Fibroblast of the aortic adventitia (primary cell): ENCODE measurements around the gene GRM7. TPM values are rescaled to one million over a fixed set of nuclear protein-coding genes. Genes with fewer than 3 reads are reported as not detected.

Experiments used
- DNase-seq: peaks from one replicate; pipeline ENCODE4 v3.0.0-alpha.2; 2010; ENCODE audit warnings: low read depth
- H3K4me3 ChIP-seq: 2 replicates; pipeline ENCODE4 v1.5.1; 2011; ENCODE audit warnings: low read depth, mild to moderate bottlenecking, control low read depth, low read length, moderate library complexity
- total RNA-seq: library from RNA; depleted of rRNA; stranded (reverse); fragments of >200 nt; gene quantifications from 2 replicates; pipeline ENCODE4 v1.2.3, GENCODE V29; 2012; ENCODE audit warnings: low replicate concordance
- TF ChIP-seq, protein P1 (sequence below): IDR thresholded peaks from 2 replicates; pipeline ENCODE4 v1.5.1; 2011; ENCODE audit warnings: mild to moderate bottlenecking, low read length, control low read depth, inconsistent platforms; ENCODE audit not compliant: insufficient read depth

GRM7 gene
- total RNA-seq, 1 donor: 0.09 TPM

DNA sequence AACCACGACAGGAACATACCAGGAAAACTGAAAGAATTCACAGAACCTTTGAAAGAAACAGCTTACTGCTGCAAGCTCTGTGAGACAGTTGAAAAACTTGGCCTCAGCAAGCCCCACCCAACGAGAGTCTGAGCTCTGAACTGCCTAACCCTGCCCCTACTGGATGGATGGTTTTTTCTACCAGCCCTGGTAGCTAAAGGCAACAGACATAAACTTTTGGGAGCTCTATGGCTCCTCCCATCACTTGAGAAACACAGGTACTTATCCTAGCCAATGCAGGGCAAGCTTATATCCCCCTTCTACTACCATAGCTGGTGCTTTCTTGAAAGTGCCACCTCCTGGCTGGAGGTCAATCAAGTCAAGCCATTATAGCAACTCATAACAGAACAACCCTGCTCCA, 471.8 kb downstream of the GRM7 start:
- TF ChIP-seq, protein P1, sequence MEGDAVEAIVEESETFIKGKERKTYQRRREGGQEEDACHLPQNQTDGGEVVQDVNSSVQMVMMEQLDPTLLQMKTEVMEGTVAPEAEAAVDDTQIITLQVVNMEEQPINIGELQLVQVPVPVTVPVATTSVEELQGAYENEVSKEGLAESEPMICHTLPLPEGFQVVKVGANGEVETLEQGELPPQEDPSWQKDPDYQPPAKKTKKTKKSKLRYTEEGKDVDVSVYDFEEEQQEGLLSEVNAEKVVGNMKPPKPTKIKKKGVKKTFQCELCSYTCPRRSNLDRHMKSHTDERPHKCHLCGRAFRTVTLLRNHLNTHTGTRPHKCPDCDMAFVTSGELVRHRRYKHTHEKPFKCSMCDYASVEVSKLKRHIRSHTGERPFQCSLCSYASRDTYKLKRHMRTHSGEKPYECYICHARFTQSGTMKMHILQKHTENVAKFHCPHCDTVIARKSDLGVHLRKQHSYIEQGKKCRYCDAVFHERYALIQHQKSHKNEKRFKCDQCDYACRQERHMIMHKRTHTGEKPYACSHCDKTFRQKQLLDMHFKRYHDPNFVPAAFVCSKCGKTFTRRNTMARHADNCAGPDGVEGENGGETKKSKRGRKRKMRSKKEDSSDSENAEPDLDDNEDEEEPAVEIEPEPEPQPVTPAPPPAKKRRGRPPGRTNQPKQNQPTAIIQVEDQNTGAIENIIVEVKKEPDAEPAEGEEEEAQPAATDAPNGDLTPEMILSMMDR: no peak
- no peak for DNase-seq
- no peak overlapping the region for H3K4me3 ChIP-seq

GRCh38 chr3:7333125-7333524, 472.2 kb downstream of the GRM7 start:
- H3K4me3 ChIP-seq: no peak overlapping the region
- TF ChIP-seq, protein P1: no peak
- DNase-seq: no peak

DNA sequence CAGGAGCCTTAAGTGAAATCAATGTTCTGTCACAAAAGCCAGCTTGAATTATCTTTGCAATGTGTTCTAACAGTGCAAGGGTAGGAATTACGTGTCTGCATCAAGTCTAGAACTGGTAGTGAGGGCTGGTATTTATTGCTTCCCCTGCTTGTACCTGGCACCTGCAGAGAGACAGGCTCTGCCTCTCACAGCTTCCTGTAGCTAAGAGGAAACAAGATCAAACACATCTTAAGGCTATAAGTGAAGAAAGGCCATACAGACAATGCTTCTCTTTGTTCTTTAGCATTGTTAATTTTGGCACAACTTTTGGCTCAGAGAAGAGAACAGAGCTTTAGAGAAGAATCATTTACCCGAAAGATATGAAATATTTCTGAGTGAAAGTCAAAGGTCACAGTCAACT, 479.9 kb downstream of the GRM7 start:
- no peak for DNase-seq
- TF ChIP-seq, protein P1: no peak
- H3K4me3 ChIP-seq: no peak overlapping the region

- no peak overlapping the region for H3K4me3 ChIP-seq
- TF ChIP-seq, protein P1: no peak
- no peak for DNase-seq
Observed at GRCh38 chr3:7346364-7346763, 485.4 kb downstream of the GRM7 start.

DNA sequence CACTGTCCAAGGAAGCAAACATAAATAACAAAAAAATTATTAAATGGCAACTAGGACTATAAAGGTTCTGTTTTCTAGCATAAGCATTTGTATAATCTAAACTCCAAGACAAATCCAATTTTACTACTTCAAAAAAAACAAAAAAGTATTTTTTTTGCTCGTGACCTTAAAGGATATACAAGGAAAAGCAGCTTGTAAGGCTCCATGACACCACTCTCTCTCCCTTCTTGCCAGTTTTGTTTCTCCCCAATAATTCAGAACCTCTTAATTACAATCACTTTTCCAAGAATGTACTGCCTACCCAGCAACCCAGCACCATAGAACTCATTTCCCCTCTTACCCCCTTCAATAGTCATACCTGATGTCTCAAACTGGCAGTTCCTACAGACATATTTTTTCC, 496.2 kb downstream of the GRM7 start:
- DNase-seq: no peak
- TF ChIP-seq, protein P1: no peak
- no peak overlapping the region for H3K4me3 ChIP-seq

DNA sequence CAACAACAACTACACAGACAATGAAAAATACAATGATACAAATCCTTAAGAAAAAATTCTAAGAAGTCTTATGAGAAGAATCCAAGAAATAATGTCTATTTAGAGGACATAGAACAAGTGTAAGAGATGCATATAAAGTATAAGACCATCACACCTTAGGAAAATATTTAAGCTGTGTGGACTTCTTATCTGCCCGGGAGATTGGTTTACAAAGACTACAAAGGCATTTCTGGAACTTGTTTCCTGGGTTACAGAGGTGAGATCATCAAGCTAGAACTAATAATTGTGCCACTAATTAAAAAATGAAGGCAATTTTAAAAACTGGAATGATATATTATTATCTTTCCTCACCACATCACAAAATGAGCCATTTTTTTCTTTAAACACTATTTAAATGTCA, 507.1 kb downstream of the GRM7 start:
- no peak overlapping the region for H3K4me3 ChIP-seq
- TF ChIP-seq, protein P1: no peak
- DNase-seq: no peak

GRCh38 chr3:7368597-7368996, 507.7 kb downstream of the GRM7 start:
- no peak for DNase-seq
- TF ChIP-seq, protein P1: no peak
- H3K4me3 ChIP-seq: no peak overlapping the region
